Loucy (cell line): Measurements from ENCODE around the gene R3HDML.

Experiments used
- H2AFZ ChIP-seq: fragments of 200-600 bp; sonication (generic); 2 replicates; pipeline ENCODE4 v1.6.0; 2016; ENCODE audit warnings: antibody characterized with exemption, mild to moderate bottlenecking, low read length, moderate library complexity
- H3F3A ChIP-seq: fragments of 200-600 bp; 2 replicates; pipeline ENCODE4 v1.6.0; 2016; ENCODE audit warnings: antibody characterized with exemption, low read depth, mild to moderate bottlenecking
- H3K27me3 ChIP-seq: fragments of 200-600 bp; sonication (generic); 2 replicates; pipeline ENCODE4 v1.6.1; 2014; ENCODE audit warnings: low read length, mild to moderate bottlenecking; ENCODE audit not compliant: insufficient read depth, poor library complexity, severe bottlenecking
- H3K36me3 ChIP-seq: fragments of 200-600 bp; sonication (generic); 2 replicates; pipeline ENCODE4 v1.6.1; 2016; ENCODE audit warnings: low read length; ENCODE audit not compliant: insufficient read depth
- H3K4me1 ChIP-seq: fragments of 200-600 bp; sonication (generic); 2 replicates; pipeline ENCODE4 v1.5.1; 2014; ENCODE audit warnings: low read length, mild to moderate bottlenecking; ENCODE audit not compliant: insufficient read depth, poor library complexity, severe bottlenecking
- H3K4me2 ChIP-seq: fragments of 200-600 bp; sonication (generic); 2 replicates; pipeline ENCODE4 v1.6.0; 2014; ENCODE audit warnings: antibody characterized with exemption, low read length, low read depth, mild to moderate bottlenecking; ENCODE audit not compliant: poor library complexity, severe bottlenecking
- H3K4me3 ChIP-seq: fragments of 200-600 bp; sonication (generic); 2 replicates; pipeline ENCODE4 v1.5.1; 2014; ENCODE audit warnings: low read length, mild to moderate bottlenecking, mixed read lengths; ENCODE audit not compliant: poor library complexity, severe bottlenecking
- H3K79me2 ChIP-seq: fragments of 200-600 bp; sonication (generic); 2 replicates; pipeline ENCODE4 v1.6.1; 2014; ENCODE audit warnings: low read length; ENCODE audit not compliant: insufficient read depth
- H3K9ac ChIP-seq: fragments of 200-600 bp; sonication (generic); 2 replicates; pipeline ENCODE4 v1.6.0; 2014; ENCODE audit warnings: mild to moderate bottlenecking, low read depth, low read length, moderate library complexity; ENCODE audit not compliant: poor library complexity, severe bottlenecking
- H3K9me2 ChIP-seq: fragments of 200-600 bp; sonication (generic); replicated peaks from 2 replicates; pipeline ENCODE4 v1.6.1; 2016; ENCODE audit warnings: low read depth, low read length, mixed read lengths
- H3K9me3 ChIP-seq: fragments of 200-600 bp; sonication (generic); 2 replicates; pipeline ENCODE4 v1.6.1; 2014; ENCODE audit warnings: mild to moderate bottlenecking, antibody characterized with exemption, low read length, low read depth; ENCODE audit not compliant: insufficient read depth
- H4K20me1 ChIP-seq: fragments of 200-600 bp; sonication (generic); 2 replicates; pipeline ENCODE4 v1.6.0; 2014; ENCODE audit warnings: antibody characterized with exemption, low read length, mild to moderate bottlenecking; ENCODE audit not compliant: insufficient read depth, poor library complexity, severe bottlenecking
- EZH2phosphoT487 ChIP-seq: fragments of 200-600 bp; IDR thresholded peaks from 2 replicates; pipeline ENCODE4 v1.6.1; 2018; ENCODE audit warnings: antibody characterized with exemption, mild to moderate bottlenecking, moderate library complexity, borderline replicate concordance
- TF ChIP-seq, protein P1 (sequence below): fragments of 200-600 bp; sonication (generic); conservative IDR thresholded peaks from 2 replicates; pipeline ENCODE4 v1.5.1; 2014; ENCODE audit warnings: mild to moderate bottlenecking, antibody characterized with exemption, low read length

R3HDML gene

DNA sequence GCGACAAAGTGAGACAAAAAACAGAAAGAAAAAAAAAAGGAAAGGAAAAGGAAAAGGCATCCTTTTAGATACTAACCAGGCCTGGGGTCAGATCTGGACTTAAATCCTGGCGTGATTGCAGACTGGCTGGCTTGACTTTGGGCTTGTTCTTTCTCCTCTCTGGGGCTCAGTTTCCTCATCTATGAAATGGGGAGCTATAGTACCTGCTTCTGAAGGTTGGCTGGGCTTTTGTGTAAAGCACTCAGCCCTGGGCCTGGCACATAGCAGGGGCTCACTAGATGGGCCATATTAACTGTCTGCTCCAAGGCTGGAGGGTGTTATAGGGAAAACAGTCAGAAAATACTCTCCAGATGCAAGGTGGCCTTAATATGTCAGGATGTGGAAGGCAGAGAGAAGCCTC, 1.2 kb upstream of the R3HDML start:
- Histone ChIP-seq H3K9me2 (no peaks in the 10 kb centered on the region), H3K4me3 (no peak overlapping the region), H2AFZ (no peak overlapping the region), H3F3A (no peaks in the 10 kb centered on the region), H3K27me3 (no peaks in the 10 kb centered on the region), H3K36me3 (no peaks in the 10 kb centered on the region), H3K9ac (no peak overlapping the region), H3K4me1 (no peaks in the 10 kb centered on the region), H3K79me2 (no peaks in the 10 kb centered on the region), H4K20me1 (no peaks in the 10 kb centered on the region), H3K4me2 (no peak overlapping the region), H3K9me3 (no peaks in the 10 kb centered on the region)
- no peak for TF ChIP-seq EZH2phosphoT487
- TF ChIP-seq, protein P1, sequence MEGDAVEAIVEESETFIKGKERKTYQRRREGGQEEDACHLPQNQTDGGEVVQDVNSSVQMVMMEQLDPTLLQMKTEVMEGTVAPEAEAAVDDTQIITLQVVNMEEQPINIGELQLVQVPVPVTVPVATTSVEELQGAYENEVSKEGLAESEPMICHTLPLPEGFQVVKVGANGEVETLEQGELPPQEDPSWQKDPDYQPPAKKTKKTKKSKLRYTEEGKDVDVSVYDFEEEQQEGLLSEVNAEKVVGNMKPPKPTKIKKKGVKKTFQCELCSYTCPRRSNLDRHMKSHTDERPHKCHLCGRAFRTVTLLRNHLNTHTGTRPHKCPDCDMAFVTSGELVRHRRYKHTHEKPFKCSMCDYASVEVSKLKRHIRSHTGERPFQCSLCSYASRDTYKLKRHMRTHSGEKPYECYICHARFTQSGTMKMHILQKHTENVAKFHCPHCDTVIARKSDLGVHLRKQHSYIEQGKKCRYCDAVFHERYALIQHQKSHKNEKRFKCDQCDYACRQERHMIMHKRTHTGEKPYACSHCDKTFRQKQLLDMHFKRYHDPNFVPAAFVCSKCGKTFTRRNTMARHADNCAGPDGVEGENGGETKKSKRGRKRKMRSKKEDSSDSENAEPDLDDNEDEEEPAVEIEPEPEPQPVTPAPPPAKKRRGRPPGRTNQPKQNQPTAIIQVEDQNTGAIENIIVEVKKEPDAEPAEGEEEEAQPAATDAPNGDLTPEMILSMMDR, result no peak

DNA sequence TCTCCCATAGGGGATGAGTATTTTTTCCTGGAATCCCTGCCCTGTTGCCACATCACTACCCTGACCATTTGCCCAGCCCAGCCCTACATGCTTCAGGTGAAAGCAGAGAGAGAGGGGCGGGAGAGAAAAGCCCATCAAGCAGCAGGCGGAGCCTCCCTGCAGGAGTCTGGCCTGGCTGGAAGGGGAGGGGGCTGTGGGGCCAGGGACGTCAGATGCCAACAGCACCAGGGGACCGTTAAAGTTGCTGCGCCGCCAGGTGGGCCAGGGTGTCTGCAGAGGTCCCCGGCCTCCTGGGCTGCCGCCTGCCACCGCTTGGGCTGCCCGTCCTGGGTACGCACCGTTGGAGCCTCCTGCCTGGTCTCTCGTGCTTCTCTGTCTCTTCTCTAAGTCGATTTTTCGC, 757 bp upstream of the R3HDML start:
- H3K9me2 ChIP-seq, result no peaks in the 10 kb centered on the region
- no peak overlapping the region for H3K9ac ChIP-seq
- no peaks in the 10 kb centered on the region for H3K27me3 ChIP-seq
- H3K4me3 ChIP-seq, result no peak overlapping the region
- no peaks in the 10 kb centered on the region for H4K20me1 ChIP-seq
- no peak overlapping the region for H2AFZ ChIP-seq
- TF ChIP-seq EZH2phosphoT487, result no peak
- TF ChIP-seq, protein P1, result no peak
- H3K9me3 ChIP-seq, result no peaks in the 10 kb centered on the region
- no peaks in the 10 kb centered on the region for H3K36me3 ChIP-seq
- H3K4me1 ChIP-seq, result no peaks in the 10 kb centered on the region
- no peaks in the 10 kb centered on the region for H3K79me2 ChIP-seq
- no peak overlapping the region for H3K4me2 ChIP-seq
- H3F3A ChIP-seq, result no peaks in the 10 kb centered on the region

DNA sequence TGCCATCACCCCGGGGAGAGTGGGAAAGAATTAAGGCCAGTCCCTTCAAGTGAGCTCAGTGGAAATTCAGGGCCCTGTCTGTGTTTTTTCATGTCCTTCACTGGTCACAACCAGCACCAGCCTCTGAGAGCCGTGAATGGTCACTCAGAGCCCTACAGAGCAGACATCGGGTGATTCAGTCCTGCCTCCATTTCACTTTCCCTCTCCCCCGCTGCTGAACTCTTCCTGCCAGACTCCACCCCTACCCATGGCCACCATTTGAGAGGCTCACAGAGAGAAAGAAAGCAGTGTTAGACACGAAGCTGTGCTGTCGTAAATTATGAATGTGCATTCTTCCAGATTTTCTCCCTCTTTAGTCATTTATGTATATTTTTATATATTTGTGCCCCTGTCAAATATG, 5.4 kb downstream of the R3HDML start:
- Histone ChIP-seq H3K79me2 (no peaks in the 10 kb centered on the region), H3K4me3 (no peak overlapping the region), H3K9ac (no peak overlapping the region), H2AFZ (no peak overlapping the region), H3K27me3 (no peaks in the 10 kb centered on the region), H3K36me3 (no peaks in the 10 kb centered on the region), H3K9me2 (no peaks in the 10 kb centered on the region), H3K9me3 (no peaks in the 10 kb centered on the region), H3K4me2 (no peak overlapping the region), H4K20me1 (no peaks in the 10 kb centered on the region), H3F3A (no peaks in the 10 kb centered on the region), H3K4me1 (no peaks in the 10 kb centered on the region)
- no peak for TF ChIP-seq EZH2phosphoT487
- TF ChIP-seq, protein P1, result no peak
